Natural killer cell treated with Interleukin-12 subunit alpha and Interleukin-12 subunit beta and Interleukin-15 and Interleukin-18, amount 100 ng/mL, for 72 hours (primary cell): ENCODE measurements around the gene PXMP2. TPM values are rescaled to one million over a fixed set of nuclear protein-coding genes. Genes with fewer than 3 reads are reported as not detected.
A peak's percentile ranks its signal among the peaks of the same experiment; 100 is the strongest.

Source experiments
- ATAC-seq, 2 donors: fragments of 150-1000 bp; cut with Tn5 transposase in 1 of 2; sonication (Bioruptor Pico), chemical (Tn5 transposase) in 1 of 2; 2 replicates each; pipeline ENCODE4 v1.10.0; 2021
- DNase-seq: peaks from one replicate; pipeline ENCODE4 v3.0.0; 2022; ENCODE audit warnings: low spot score
- H3K27ac Mint-ChIP-seq, 2 donors: 1 replicate in 1 of 2; 2 replicates in 1 of 2; pipeline ENCODE4 v1.8.0; 2022; ENCODE audit warnings: mixed read lengths in 2 of 2, mild to moderate bottlenecking in 1 of 2, moderate library complexity in 1 of 2
- H3K27me3 Mint-ChIP-seq, 2 donors: 1 replicate in 1 of 2; 2 replicates in 1 of 2; pipeline ENCODE4 v1.8.0; 2022; ENCODE audit warnings: mixed read lengths in 2 of 2
- H3K36me3 Mint-ChIP-seq: one replicate; pipeline ENCODE4 v1.8.0; 2022; ENCODE audit warnings: mixed read lengths
- H3K4me1 Mint-ChIP-seq, 2 donors: 1 replicate in 1 of 2; 2 replicates in 1 of 2; pipeline ENCODE4 v1.8.0; 2022; ENCODE audit warnings: low read depth in 2 of 2, mixed read lengths in 2 of 2, mild to moderate bottlenecking in 1 of 2
- H3K4me3 Mint-ChIP-seq: one replicate; pipeline ENCODE4 v1.8.0; 2022; ENCODE audit warnings: mixed read lengths
- H3K9me3 Mint-ChIP-seq: 2 replicates; pipeline ENCODE4 v1.8.0; 2022; ENCODE audit warnings: mixed read lengths
- total RNA-seq, 2 donors: library from RNA; stranded (reverse); gene quantifications; one replicate each; pipeline ENCODE4 v1.2.3, GENCODE V29; 2022

The PXMP2 gene
- total RNA-seq, result 10 to 100 TPM in 1 of 2 donors, 1 to 10 TPM in 1; 9.6 to 22.2 TPM

GRCh38 chr12:132687211-132688164 is at the start of gene PXMP2, which contains the start of gene POLE:
Gene PXMP2, plus strand, starts transcription at chr12:132687587. Its CDS starts 84 bp downstream, at chr12:132687671.
Gene POLE, minus strand, starts transcription at chr12:132687342. Its CDS starts 27 bp downstream, at chr12:132687315.
- H3K4me3 Mint-ChIP-seq, result peak within 1 kb of the TSS; percentile 87
- H3K36me3 Mint-ChIP-seq, result no peaks in the 10 kb centered on the region
- peaks cover 13 to 16% of the 10 kb centered on the region in 2 donors for H3K4me1 Mint-ChIP-seq
- DNase-seq (peak; percentile 95), ATAC-seq (peak; percentile 97 to 99)
- H3K27me3 Mint-ChIP-seq, result no peaks in the 10 kb centered on the region
- H3K27ac Mint-ChIP-seq, result no peak within 1 kb of the TSS
- H3K9me3 Mint-ChIP-seq, result no peaks in the 10 kb centered on the region

GRCh38 chr12:132637811-132638210 is 49.6 kb upstream of the PXMP2 start:
- DNase-seq, result no peak
- Mint-ChIP-seq H3K27ac (no peak overlapping the region), H3K9me3 (no peaks in the 10 kb centered on the region), H3K27me3 (no peaks in the 10 kb centered on the region), H3K4me3 (no peak overlapping the region), H3K36me3 (peaks cover 4% of the 10 kb centered on the region), H3K4me1 (peaks cover 10% of the 10 kb centered on the region in 2 donors)
- ATAC-seq, result no peak

GRCh38 chr12:132638541-132639408 is 48.6 kb upstream of the PXMP2 start:
- peaks cover 4% of the 10 kb centered on the region for H3K36me3 Mint-ChIP-seq
- DNase-seq, result no peak
- no peaks in the 10 kb centered on the region for H3K9me3 Mint-ChIP-seq
- ATAC-seq, result no peak
- H3K27ac Mint-ChIP-seq, result no peak overlapping the region
- no peaks in the 10 kb centered on the region for H3K27me3 Mint-ChIP-seq
- H3K4me1 Mint-ChIP-seq, result peaks cover 10% of the 10 kb centered on the region in 2 donors
- H3K4me3 Mint-ChIP-seq, result no peak overlapping the region

GRCh38 chr12:132639956-132640520 is 47.3 kb upstream of the PXMP2 start:
- peaks cover 4% of the 10 kb centered on the region for H3K36me3 Mint-ChIP-seq
- H3K27ac Mint-ChIP-seq, result no peak overlapping the region

DNA sequence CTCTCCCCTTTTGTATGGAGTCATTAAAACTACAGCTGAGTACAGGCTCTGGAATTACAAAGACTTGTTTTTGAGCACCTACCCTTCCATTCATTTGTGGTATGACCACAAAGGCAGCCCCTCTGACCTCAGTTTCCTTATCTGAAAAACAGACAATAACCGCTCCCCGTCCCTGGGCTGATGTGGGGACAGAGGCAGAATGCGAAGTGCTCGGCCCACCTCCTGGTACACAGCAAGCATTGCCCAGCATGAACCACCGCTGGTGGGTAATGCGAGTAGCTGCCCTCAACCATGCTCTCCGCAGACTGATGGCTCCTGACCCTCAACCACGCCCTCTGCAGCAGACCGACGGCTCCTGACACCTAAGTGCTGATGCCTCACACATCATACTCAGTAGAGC is 46.5 kb upstream of the PXMP2 start:
- Mint-ChIP-seq H3K4me3 (no peak overlapping the region), H3K27me3 (no peaks in the 10 kb centered on the region), H3K4me1 (peaks cover 10% of the 10 kb centered on the region in 2 donors), H3K9me3 (no peaks in the 10 kb centered on the region), H3K27ac (no peak overlapping the region), H3K36me3 (peaks cover 4% of the 10 kb centered on the region)
- no peak for DNase-seq
- ATAC-seq, result no peak

More at GRCh38 chr12:132639956-132640520, 47.3 kb upstream of the PXMP2 start:
- no peaks in the 10 kb centered on the region for H3K9me3 Mint-ChIP-seq
- ATAC-seq, result no peak
- no peaks in the 10 kb centered on the region for H3K27me3 Mint-ChIP-seq
- H3K4me1 Mint-ChIP-seq, result peaks cover 10% of the 10 kb centered on the region in 2 donors
- no peak for DNase-seq
- H3K4me3 Mint-ChIP-seq, result no peak overlapping the region

DNA sequence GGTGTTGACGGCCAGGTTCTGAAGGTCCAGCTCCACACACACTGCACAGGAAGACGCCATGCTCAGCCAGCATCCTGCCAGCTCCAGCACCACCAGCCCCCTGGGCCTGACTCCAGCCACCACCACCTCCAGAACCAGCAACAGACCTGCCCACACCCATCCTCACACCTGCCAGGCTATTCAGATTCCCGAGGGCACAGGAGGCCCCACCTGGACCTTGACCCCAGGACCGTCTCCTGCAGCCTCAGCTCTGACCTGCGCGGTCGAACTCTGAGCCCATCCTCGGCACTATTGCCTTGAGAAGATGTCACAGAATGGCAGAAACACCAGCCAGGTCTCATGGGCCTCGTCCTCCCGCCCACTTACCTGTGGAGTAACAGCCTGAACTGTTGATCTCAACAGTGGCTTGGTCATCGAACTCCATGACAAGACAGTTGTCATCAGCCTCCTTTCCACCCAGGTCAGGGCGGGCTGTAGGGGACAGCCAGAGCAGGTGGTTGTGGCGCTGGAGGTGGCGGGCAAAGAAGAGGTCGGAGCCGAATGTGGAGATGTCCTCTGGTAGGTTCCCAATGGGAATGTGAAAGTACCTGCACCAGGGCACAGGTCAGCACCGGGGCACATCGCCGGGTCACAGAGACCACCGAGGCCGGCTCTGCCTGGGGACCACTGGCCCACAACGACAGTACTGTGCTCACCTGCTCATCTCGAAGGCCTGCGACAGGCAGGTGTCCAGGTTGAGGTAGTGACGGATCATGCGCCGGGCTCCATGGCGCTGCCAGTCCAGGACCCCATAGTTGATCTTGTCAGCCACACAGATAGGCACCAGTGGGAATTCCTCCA is 45.4 kb upstream of the PXMP2 start:
- DNase-seq, result no peak
- Mint-ChIP-seq H3K27ac (no peak overlapping the region), H3K4me3 (no peak overlapping the region), H3K27me3 (no peaks in the 10 kb centered on the region), H3K4me1 (peaks cover 10% of the 10 kb centered on the region in 2 donors), H3K9me3 (no peaks in the 10 kb centered on the region), H3K36me3 (peaks cover 4% of the 10 kb centered on the region)
- no peak for ATAC-seq

DNA sequence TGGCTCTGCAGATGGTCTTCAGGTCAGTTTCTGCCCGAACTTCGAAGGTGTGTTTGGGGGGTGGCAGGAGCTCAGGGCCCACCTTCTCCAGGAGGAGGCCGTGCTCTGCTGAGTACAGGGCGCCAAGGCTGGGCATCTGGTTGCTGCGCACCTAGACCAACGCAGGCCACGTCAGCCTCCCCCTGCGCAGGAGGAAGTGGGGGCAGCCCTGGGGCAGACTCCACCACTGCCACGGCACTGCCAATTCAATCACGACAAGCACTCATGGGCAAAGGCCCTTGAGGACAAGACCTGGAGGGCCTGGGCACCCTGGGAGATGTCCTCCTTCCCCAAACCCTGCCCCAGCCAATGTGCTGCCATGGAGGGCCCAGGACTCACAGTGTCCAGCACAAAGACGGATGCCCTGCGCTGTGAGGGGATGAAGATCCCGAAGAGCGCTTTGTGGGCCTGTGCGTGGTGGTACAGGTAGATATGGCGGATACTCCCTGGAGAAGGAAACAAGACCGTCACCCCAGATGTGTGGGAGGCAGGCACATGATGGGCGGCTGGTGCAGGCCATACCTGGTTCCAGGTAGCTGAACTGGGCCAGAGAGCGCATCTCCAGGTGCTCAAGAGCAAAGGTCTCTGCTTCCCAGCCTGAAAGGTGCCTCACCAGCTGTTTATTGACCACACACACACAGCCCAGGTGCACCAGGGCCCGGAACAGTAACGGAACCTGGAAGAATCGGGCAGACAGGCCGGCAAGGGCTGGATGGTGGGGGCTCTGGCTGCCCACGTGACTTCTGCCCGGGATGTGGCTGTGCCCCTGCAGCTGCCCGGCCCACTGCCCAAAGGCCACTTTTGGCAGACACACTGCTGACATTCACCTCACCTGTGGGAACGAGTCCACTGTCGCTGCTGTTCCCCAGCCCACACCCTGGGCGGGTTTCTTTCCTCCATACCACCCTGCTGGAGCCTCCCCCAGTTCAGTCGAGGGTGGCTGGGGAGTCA is 44.2 kb upstream of the PXMP2 start:
- Mint-ChIP-seq H3K27me3 (no peaks in the 10 kb centered on the region), H3K27ac (no peak overlapping the region), H3K4me3 (no peak overlapping the region), H3K36me3 (peaks cover 10% of the 10 kb centered on the region), H3K4me1 (peaks cover 10% of the 10 kb centered on the region in 2 donors), H3K9me3 (no peaks in the 10 kb centered on the region)
- DNase-seq (no peak), ATAC-seq (no peak)

DNA sequence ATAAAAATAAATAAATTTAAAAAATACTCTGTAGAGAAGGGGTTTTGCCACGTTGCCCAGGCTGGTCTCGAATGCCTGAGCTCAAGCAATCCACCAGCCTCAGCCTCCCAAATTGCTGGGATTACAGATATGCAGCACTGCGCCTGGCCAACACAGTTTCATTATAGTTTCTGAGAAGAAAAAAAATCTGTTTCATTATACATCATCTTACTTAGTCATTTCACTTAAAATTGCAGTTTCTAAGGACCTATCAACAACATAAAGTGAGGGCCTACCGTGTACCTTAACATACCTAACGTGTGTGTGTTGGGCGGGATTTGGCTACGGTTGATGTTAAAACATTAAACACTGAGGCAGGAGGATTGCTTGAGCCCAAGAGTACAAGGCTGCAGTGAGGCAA is 40.5 kb upstream of the PXMP2 start:
- DNase-seq, result no peak
- H3K27ac Mint-ChIP-seq, result no peak overlapping the region
- ATAC-seq, result peak in 1 of 2 donors; percentile 52
- peaks cover 6% of the 10 kb centered on the region for H3K36me3 Mint-ChIP-seq
- no peaks in the 10 kb centered on the region for H3K27me3 Mint-ChIP-seq
- no peaks in the 10 kb centered on the region for H3K4me1 Mint-ChIP-seq
- H3K9me3 Mint-ChIP-seq, result no peaks in the 10 kb centered on the region
- no peak overlapping the region for H3K4me3 Mint-ChIP-seq

GRCh38 chr12:132647858-132648257 is 39.5 kb upstream of the PXMP2 start:
- Mint-ChIP-seq H3K36me3 (peaks cover 12% of the 10 kb centered on the region), H3K9me3 (no peaks in the 10 kb centered on the region), H3K4me1 (no peaks in the 10 kb centered on the region), H3K27ac (no peak overlapping the region), H3K27me3 (no peaks in the 10 kb centered on the region), H3K4me3 (no peak overlapping the region)
- DNase-seq (no peak), ATAC-seq (no peak)

DNA sequence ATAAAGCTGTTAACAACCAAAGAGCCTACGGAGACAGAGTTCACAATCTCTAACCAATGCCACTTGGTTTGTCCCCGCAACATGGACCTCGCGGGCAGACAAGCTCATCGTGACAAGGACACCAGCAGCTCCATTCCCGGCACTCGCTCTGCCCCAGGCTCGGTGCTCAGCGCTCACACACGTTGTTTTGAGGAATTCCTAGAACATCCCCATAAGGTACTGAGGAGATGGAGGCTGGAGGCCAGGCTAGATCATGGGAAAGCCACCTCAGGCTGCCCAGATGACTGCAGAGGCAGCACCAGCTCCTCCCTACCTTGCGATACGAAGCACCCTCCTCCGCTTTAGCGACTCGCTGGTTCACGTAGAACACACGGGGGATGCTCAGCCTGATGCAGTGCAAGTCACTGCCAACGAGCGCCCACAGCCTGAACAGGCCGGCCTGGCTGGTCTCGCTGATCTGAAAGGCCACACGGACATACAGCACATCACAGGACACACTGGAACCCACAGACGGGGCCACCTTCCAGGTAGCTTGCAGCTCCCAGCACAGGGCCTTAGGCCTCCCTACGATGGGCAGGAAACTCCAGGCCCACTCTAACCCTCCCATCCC is 38.7 kb upstream of the PXMP2 start:
- H3K4me3 Mint-ChIP-seq, result no peak overlapping the region
- no peaks in the 10 kb centered on the region for H3K4me1 Mint-ChIP-seq
- peaks cover 16% of the 10 kb centered on the region for H3K36me3 Mint-ChIP-seq
- H3K9me3 Mint-ChIP-seq, result no peaks in the 10 kb centered on the region
- no peaks in the 10 kb centered on the region for H3K27me3 Mint-ChIP-seq
- ATAC-seq (peak; percentile 31 to 36), DNase-seq (no peak)
- H3K27ac Mint-ChIP-seq, result no peak overlapping the region

GRCh38 chr12:132649226-132649945 is 38.0 kb upstream of the PXMP2 start:
- Mint-ChIP-seq H3K27ac (no peak overlapping the region), H3K4me1 (no peaks in the 10 kb centered on the region), H3K27me3 (no peaks in the 10 kb centered on the region), H3K4me3 (no peak overlapping the region), H3K36me3 (peaks cover 17% of the 10 kb centered on the region), H3K9me3 (no peaks in the 10 kb centered on the region)
- no peak for DNase-seq
- peak; percentile 29 to 59 for ATAC-seq
